ENCODE results near the gene CBLL1.

The CBLL1 gene

DNA sequence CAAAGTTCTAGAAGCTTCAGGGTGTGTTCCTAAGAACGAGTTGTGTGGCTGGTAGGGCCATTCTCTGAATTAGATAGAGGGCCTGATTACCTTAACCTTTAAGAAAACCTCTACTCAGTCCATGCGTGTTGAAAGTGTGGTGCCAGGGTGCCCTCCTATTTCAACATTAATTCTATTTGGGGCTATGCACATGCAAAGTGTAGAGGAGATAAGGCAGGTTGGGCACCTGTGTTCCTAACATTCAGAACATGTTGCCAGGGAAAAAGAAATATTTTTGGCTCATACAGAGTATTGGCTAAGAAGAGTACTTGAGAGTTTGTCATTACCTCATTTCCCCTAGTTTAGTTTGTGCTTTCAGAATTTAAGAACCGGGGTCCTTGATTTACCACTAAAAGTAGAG is 38.4 kb downstream of the CBLL1 start:
- no peak for DNase-seq (ENCODE audit: low read depth, low spot score)
- no peaks in the 10 kb centered on the region for H3K4me1 ChIP-seq (ENCODE audit: control insufficient read depth, insufficient read depth, low read length)
- H3K4me3 ChIP-seq (ENCODE audit: low read length): no peak overlapping the region
- no peaks in the 10 kb centered on the region for H3K9me3 ChIP-seq (ENCODE audit: control insufficient read depth, insufficient read depth, low read length)
- H3K27me3 ChIP-seq (ENCODE audit: control insufficient read depth, insufficient read depth, low read length): no peaks in the 10 kb centered on the region
- no CpG with 5 or more reads among the region's 3 CpGs for WGBS (ENCODE audit: insufficient coverage, insufficient read length)
- H3K27ac ChIP-seq (ENCODE audit: low read length): no peak overlapping the region
- no peaks in the 10 kb centered on the region for H3K36me3 ChIP-seq (ENCODE audit: control insufficient read depth, insufficient read depth, low read length)

DNA sequence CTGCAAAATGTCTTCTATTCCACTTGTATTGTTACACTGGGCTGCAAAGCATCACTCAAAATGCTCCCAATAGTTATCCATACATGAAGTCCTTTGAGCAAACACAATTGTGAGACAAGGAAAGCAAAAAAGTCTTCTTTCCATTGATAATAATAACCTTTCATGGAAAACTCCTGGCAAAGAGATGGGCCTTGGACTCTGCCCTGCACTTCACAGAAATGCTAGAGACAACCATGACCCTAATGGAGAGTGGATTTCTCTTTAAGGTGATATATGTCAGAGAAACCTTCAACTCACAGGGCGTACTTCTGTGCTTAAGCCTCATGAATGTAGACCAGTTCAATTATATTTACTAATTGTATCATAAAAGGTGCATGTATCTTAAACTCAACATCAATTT is 39.7 kb downstream of the CBLL1 start:
- Histone ChIP-seq H3K36me3 (ENCODE audit: control insufficient read depth, insufficient read depth, low read length) (no peaks in the 10 kb centered on the region), H3K27me3 (ENCODE audit: control insufficient read depth, insufficient read depth, low read length) (no peaks in the 10 kb centered on the region), H3K4me3 (ENCODE audit: low read length) (no peak overlapping the region), H3K9me3 (ENCODE audit: control insufficient read depth, insufficient read depth, low read length) (no peaks in the 10 kb centered on the region), H3K27ac (ENCODE audit: low read length) (no peak overlapping the region), H3K4me1 (ENCODE audit: control insufficient read depth, insufficient read depth, low read length) (peaks cover 1% of the 10 kb centered on the region; the same call in 1 of the 2 replicates)
- WGBS (ENCODE audit: insufficient coverage, insufficient read length): no CpG with 5 or more reads among the region's 1 CpG
- no peak for DNase-seq (ENCODE audit: low read depth, low spot score)

DNA sequence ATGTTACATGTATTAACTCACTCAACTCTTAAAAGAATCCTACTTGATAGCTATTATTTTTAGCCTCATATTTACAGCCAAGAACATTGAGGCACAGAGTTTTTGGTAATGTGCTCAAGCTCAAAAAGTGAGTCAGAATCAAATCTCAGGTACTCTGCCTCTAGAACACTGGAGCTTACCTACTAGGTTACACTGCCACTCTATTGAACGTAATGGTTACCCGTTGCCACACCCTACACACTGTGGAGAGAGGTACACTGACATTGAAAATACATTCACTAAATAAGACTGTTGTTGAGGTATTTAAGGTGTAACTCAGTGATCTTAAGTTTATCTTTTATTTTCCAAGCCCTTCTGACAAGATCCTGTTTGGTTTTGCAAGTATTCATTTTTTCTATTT is 41.2 kb downstream of the CBLL1 start:
- Histone ChIP-seq H3K9me3 (ENCODE audit: control insufficient read depth, insufficient read depth, low read length) (no peaks in the 10 kb centered on the region), H3K27ac (ENCODE audit: low read length) (no peak overlapping the region), H3K27me3 (ENCODE audit: control insufficient read depth, insufficient read depth, low read length) (no peaks in the 10 kb centered on the region), H3K4me3 (ENCODE audit: low read length) (no peak overlapping the region), H3K36me3 (ENCODE audit: control insufficient read depth, insufficient read depth, low read length) (no peaks in the 10 kb centered on the region), H3K4me1 (ENCODE audit: control insufficient read depth, insufficient read depth, low read length) (peaks cover 1% of the 10 kb centered on the region; the same call in 1 of the 2 replicates)
- DNase-seq (ENCODE audit: low read depth, low spot score): no peak
- no CpG with 5 or more reads among the region's 2 CpGs for WGBS (ENCODE audit: insufficient coverage, insufficient read length)

DNA sequence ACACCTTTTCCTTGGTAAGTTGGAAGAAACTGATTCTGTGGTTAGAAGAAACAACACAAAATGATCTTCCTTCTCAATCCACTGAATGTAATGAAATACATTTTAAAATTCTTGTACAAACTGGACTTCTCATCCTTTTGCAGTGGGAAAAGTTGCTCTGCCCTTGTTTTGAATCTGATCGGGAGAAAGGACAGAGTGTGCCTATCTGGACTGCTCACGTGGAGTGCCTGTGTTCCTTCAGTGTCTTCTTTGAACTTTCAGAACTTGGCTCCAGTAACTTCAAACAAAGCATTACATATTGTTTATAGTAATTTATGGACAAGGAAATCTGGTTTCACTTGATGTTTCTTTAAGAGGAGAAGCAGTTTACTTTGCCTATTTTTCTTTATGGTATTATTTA is 42.0 kb downstream of the CBLL1 start:
- H3K9me3 ChIP-seq (ENCODE audit: control insufficient read depth, insufficient read depth, low read length): no peaks in the 10 kb centered on the region
- H3K27me3 ChIP-seq (ENCODE audit: control insufficient read depth, insufficient read depth, low read length): no peaks in the 10 kb centered on the region
- H3K27ac ChIP-seq (ENCODE audit: low read length): no peak overlapping the region
- no peak for DNase-seq (ENCODE audit: low read depth, low spot score)
- H3K4me1 ChIP-seq (ENCODE audit: control insufficient read depth, insufficient read depth, low read length): peaks cover 1% of the 10 kb centered on the region; the same call in 1 of the 2 replicates
- H3K4me3 ChIP-seq (ENCODE audit: low read length): no peak overlapping the region
- H3K36me3 ChIP-seq (ENCODE audit: control insufficient read depth, insufficient read depth, low read length): no peaks in the 10 kb centered on the region
- WGBS (ENCODE audit: insufficient coverage, insufficient read length): no CpG with 5 or more reads among the region's 2 CpGs

DNA sequence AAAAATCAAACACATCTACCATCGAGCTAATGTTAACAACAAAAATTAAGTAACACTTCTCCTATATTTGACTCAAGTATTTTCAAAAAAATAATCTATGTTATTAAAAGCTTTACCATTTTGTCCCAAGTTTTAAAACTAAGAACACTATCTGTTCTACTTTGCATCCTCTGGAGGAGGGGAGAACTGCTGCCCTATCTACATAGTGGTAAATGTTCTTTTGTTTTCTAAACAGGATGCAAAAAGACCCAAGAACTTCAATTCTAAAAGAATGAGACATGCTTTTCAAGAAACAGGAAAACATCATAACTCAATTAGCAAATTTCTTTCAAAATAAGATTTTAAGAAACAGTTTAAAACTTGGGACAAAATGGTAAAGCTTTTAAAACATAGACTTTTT is 44.3 kb downstream of the CBLL1 start:
- Histone ChIP-seq H3K36me3 (ENCODE audit: control insufficient read depth, insufficient read depth, low read length) (no peaks in the 10 kb centered on the region), H3K9me3 (ENCODE audit: control insufficient read depth, insufficient read depth, low read length) (no peaks in the 10 kb centered on the region), H3K27me3 (ENCODE audit: control insufficient read depth, insufficient read depth, low read length) (no peaks in the 10 kb centered on the region), H3K4me3 (ENCODE audit: low read length) (no peak overlapping the region), H3K4me1 (ENCODE audit: control insufficient read depth, insufficient read depth, low read length) (peaks cover 1% of the 10 kb centered on the region; the same call in 1 of the 2 replicates), H3K27ac (ENCODE audit: low read length) (no peak overlapping the region)
- WGBS (ENCODE audit: insufficient coverage, insufficient read length): 100% methylated on average over 1 of the region's 1 CpG
- DNase-seq (ENCODE audit: low read depth, low spot score): no peak

DNA sequence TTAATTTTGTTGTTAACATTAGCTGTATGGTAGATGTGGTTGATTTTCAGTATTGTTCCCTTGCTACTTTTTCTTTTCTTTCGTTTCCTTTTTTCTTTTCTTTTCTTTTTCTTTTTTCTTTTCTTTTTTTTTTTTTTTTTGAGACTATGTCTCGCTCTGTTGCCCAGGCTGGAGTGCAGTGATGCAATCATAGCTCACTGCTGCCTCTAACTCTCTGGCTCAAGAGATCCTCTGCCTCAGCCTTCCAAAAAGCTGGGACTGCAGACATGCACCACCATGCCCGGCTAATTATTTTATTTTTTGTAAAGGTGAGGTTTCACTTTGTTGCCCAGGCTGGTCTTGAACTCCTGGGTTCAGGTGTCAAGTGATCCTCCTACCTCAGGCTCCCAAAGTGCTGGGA is 44.7 kb downstream of the CBLL1 start:
- no peak for DNase-seq (ENCODE audit: low read depth, low spot score)
- no CpG with 5 or more reads among the region's 3 CpGs for WGBS (ENCODE audit: insufficient coverage, insufficient read length)
- Histone ChIP-seq H3K4me3 (ENCODE audit: low read length) (no peak overlapping the region), H3K36me3 (ENCODE audit: control insufficient read depth, insufficient read depth, low read length) (no peaks in the 10 kb centered on the region), H3K27ac (ENCODE audit: low read length) (no peak overlapping the region), H3K27me3 (ENCODE audit: control insufficient read depth, insufficient read depth, low read length) (no peaks in the 10 kb centered on the region), H3K9me3 (ENCODE audit: control insufficient read depth, insufficient read depth, low read length) (no peaks in the 10 kb centered on the region), H3K4me1 (ENCODE audit: control insufficient read depth, insufficient read depth, low read length) (peaks cover 1% of the 10 kb centered on the region; the same call in 1 of the 2 replicates)

DNA sequence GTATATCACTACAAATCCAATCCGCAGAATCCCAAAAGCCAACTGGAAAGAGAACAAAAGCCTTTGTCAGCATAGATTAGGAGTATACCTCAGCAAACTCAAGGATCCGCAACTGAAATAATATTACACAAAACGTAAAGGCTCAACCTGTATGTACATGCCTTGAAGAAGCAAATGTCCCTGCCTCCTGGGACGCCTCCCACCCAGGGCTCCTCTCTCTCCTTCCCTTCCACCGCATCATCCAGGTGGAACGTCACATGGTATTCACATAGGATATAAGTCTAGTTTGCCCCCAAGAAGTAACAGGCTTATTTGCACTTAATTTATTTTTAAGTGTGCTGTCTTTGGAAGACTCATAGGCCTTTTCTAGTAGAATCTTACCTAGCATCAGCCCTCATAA is 45.7 kb downstream of the CBLL1 start:
- Histone ChIP-seq H3K4me1 (ENCODE audit: control insufficient read depth, insufficient read depth, low read length) (peaks cover 1% of the 10 kb centered on the region; the same call in 1 of the 2 replicates), H3K9me3 (ENCODE audit: control insufficient read depth, insufficient read depth, low read length) (no peaks in the 10 kb centered on the region), H3K36me3 (ENCODE audit: control insufficient read depth, insufficient read depth, low read length) (no peaks in the 10 kb centered on the region), H3K4me3 (ENCODE audit: low read length) (no peak overlapping the region), H3K27ac (ENCODE audit: low read length) (no peak overlapping the region), H3K27me3 (ENCODE audit: control insufficient read depth, insufficient read depth, low read length) (no peaks in the 10 kb centered on the region)
- no CpG with 5 or more reads among the region's 6 CpGs for WGBS (ENCODE audit: insufficient coverage, insufficient read length)
- no peak for DNase-seq (ENCODE audit: low read depth, low spot score)

DNA sequence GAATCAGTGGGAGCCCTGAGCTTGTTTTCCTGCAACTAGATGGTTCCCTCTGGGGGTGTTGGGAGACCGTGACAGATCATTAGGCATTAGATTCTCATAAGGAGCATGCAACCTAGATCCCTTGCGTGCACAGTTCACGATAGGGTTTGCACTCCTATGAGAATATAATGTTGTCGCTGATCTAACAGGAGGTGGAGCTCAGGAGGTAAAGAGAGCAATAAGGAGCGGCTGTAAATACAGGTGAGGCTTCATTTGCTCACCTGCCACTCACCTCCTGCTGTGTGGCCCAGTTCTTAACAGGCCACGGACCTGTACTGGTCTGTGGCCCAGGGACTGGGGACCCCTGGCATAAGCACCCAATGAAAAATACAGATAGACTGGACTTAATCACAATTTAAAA is 48.4 kb downstream of the CBLL1 start:
- peaks cover 1% of the 10 kb centered on the region; the same call in 1 of the 2 replicates for H3K4me1 ChIP-seq (ENCODE audit: control insufficient read depth, insufficient read depth, low read length)
- no peak overlapping the region for H3K27ac ChIP-seq (ENCODE audit: low read length)
- H3K27me3 ChIP-seq (ENCODE audit: control insufficient read depth, insufficient read depth, low read length): no peaks in the 10 kb centered on the region
- DNase-seq (ENCODE audit: low read depth, low spot score): no peak
- no CpG with 5 or more reads among the region's 6 CpGs for WGBS (ENCODE audit: insufficient coverage, insufficient read length)
- no peak overlapping the region for H3K4me3 ChIP-seq (ENCODE audit: low read length)
- H3K9me3 ChIP-seq (ENCODE audit: control insufficient read depth, insufficient read depth, low read length): no peaks in the 10 kb centered on the region
- H3K36me3 ChIP-seq (ENCODE audit: control insufficient read depth, insufficient read depth, low read length): no peaks in the 10 kb centered on the region

DNA sequence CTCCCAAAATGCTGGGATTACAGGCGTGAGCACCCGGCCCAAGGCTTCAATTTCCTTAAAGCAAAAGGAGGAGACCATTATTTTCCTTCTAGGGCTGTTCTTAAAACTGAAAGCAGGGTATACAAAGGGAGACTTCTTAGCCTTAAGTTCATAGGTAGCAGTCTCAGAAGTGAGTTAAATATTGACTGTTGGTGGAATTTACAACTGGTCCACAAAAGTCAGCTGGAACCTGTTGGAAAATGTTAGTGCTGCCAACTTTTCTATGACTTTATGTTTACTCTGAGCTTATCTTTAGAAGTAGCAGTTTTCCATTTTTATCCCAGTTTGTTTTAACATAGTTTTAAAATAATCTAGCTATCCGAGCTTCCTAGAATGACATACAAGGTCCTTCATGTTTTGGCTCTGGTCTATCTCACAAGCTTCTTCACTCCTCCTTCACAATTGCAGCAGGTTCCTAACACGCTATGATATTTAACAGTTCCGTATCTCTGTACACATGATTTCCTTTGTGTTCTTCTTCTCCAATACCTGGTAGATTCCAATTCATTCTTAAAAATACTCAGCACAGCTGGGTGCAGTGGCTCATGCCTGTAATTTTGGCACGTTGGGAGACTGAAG is 55.8 kb downstream of the CBLL1 start:
- Histone ChIP-seq H3K27me3 (ENCODE audit: control insufficient read depth, insufficient read depth, low read length) (no peaks in the 10 kb centered on the region), H3K4me1 (ENCODE audit: control insufficient read depth, insufficient read depth, low read length) (no peaks in the 10 kb centered on the region), H3K4me3 (ENCODE audit: low read length) (no peak overlapping the region), H3K9me3 (ENCODE audit: control insufficient read depth, insufficient read depth, low read length) (no peaks in the 10 kb centered on the region), H3K36me3 (ENCODE audit: control insufficient read depth, insufficient read depth, low read length) (no peaks in the 10 kb centered on the region), H3K27ac (ENCODE audit: low read length) (no peak overlapping the region)
- WGBS (ENCODE audit: insufficient coverage, insufficient read length): no CpG with 5 or more reads among the region's 6 CpGs
- DNase-seq (ENCODE audit: low read depth, low spot score): no peak

DNA sequence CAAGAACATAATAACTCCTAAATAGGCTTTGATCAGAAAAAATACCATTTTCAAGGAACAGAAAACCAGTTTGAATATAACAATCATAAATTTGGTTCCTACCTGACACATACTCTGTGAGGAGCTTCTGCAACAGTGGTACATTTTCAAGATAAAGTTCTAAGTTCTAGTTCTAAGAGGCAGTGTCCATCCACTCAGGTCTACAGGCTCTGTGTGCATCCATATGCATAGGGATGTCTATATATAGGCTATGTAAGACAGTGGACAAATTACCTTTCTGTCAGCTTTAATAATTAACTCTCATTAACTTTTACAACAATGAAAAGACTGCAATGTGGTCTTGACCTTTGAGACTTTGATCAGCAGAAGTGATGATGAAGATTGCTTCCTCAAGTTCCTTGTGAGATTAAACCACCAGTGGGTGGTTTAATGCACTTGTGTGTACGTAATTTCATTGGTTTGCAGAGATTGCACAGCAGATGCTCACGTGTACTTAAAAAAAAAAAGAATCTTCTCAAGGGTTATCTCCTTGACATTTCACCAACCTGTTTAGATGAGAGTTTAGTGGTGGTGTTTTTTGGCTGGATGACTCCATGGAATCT is 59.2 kb downstream of the CBLL1 start, which contains the start of gene SLC26A3:
Gene SLC26A3, minus strand, starts transcription at position 215 of the 602 bp plus-strand sequence. CDS start 8,714 bp downstream, outside the sequence.
- WGBS (ENCODE audit: insufficient coverage, insufficient read length): no CpG with 5 or more reads among the region's 2 CpGs
- Histone ChIP-seq H3K27ac (ENCODE audit: low read length) (no peak within 1 kb of the TSS), H3K4me3 (ENCODE audit: low read length) (no peak within 1 kb of the TSS), H3K4me1 (ENCODE audit: control insufficient read depth, insufficient read depth, low read length) (no peaks in the 10 kb centered on the region), H3K36me3 (ENCODE audit: control insufficient read depth, insufficient read depth, low read length) (no peaks in the 10 kb centered on the region), H3K27me3 (ENCODE audit: control insufficient read depth, insufficient read depth, low read length) (no peaks in the 10 kb centered on the region), H3K9me3 (ENCODE audit: control insufficient read depth, insufficient read depth, low read length) (no peaks in the 10 kb centered on the region)
- DNase-seq (ENCODE audit: low read depth, low spot score): no peak

DNA sequence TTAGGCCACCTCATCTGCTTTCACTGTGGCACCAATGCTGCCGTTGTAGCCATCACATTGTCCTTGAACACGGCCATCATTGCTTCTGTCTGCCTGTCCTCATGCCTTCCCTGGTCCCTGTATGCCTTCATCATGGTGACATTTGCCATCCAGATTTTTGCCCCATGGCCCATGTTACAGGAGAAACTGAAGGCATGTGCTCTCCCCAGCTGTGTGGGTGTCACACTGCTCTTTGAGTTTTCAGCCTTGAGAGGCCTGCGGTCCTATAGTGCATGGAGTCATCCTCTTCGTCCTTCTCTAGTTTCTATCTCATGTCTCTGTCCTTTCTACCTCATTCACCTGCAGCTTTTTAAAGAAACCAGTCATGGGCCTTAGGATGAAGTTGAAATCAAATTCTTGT is 65.2 kb downstream of the CBLL1 start:
- H3K27ac ChIP-seq (ENCODE audit: low read length): no peak overlapping the region
- H3K36me3 ChIP-seq (ENCODE audit: control insufficient read depth, insufficient read depth, low read length): no peaks in the 10 kb centered on the region
- no peaks in the 10 kb centered on the region for H3K4me1 ChIP-seq (ENCODE audit: control insufficient read depth, insufficient read depth, low read length)
- DNase-seq (ENCODE audit: low read depth, low spot score): no peak
- no CpG with 5 or more reads among the region's 4 CpGs for WGBS (ENCODE audit: insufficient coverage, insufficient read length)
- H3K9me3 ChIP-seq (ENCODE audit: control insufficient read depth, insufficient read depth, low read length): no peaks in the 10 kb centered on the region
- no peak overlapping the region for H3K4me3 ChIP-seq (ENCODE audit: low read length)
- no peaks in the 10 kb centered on the region for H3K27me3 ChIP-seq (ENCODE audit: control insufficient read depth, insufficient read depth, low read length)
